Measurements from ENCODE around the gene TANC1.

- TF ChIP-seq POLR2A (IDR thresholded peaks at IDR 0.05; ENCODE audit: low read length), result no peak
- no peak for TF ChIP-seq GATA1 (IDR thresholded peaks at IDR 0.05; ENCODE audit: low read depth, low read length)
Measured at GRCh38 chr2:158998551-158999248, 30.3 kb downstream of the TANC1 start.

Data from erythroblast (primary cell).